Measurements from ENCODE around the gene PRADC1.
"Not testable (repeated sequence)": the region's sequence is repeated elsewhere in the genome, so short reads cannot be mapped to it uniquely, and the experiment has no call there.

PRADC1 gene

DNA sequence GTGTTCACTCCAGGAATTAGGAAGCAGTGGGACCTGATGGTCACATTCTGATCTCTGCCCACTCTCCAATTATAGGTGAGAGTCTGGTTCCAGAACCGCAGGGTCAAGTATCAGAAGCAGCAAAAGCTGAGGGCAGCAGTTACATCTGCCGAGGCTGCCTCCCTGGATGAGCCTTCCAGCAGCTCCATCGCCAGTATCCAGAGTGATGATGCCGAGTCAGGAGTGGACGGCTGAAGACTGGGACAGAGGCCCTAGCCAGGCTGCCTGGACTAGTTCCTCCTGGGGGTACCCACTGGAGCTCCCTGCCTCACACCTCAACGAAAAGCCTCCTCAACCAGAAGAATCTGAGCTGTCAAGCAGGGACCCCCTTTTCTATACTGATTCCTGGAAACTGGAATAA lies 22.3 kb downstream of the PRADC1 start:
- Mint-ChIP-seq H3K27me3 (peaks cover 12% of the 10 kb centered on the region), H3K4me1 (ENCODE audit: low read depth) (peaks cover 28% of the 10 kb centered on the region), H3K4me3 (no peak overlapping the region), H3K27ac (no peak overlapping the region), H3K9me3 (no peaks in the 10 kb centered on the region), H3K36me3 (ENCODE audit: low read depth) (peaks cover 10% of the 10 kb centered on the region)
- DNase-seq: no peak

DNA sequence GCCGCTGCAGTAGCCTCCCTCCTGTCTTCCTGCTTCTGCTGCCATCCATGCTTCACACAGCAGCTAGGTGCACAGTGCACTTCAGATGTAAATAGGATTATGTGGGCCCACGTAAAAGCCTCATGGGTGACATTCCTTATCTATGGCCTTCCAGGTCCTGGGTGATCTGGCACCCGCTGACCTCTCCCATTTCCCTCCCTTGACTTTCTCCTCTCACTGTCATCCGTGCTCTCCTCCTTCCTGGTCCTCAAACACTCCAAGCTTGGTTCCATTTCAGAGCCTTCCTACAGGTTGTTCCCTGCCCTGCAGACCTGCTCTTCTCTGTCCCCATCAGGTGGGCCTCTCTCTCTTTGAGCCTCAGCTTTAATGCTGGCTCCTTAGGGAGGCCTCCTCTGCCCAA lies 23.0 kb downstream of the PRADC1 start:
- Mint-ChIP-seq H3K9me3 (no peaks in the 10 kb centered on the region), H3K4me1 (ENCODE audit: low read depth) (peaks cover 21% of the 10 kb centered on the region), H3K36me3 (ENCODE audit: low read depth) (peaks cover 9% of the 10 kb centered on the region), H3K27me3 (peaks cover 17% of the 10 kb centered on the region), H3K27ac (no peak overlapping the region), H3K4me3 (no peak overlapping the region)
- no peak for DNase-seq

DNA sequence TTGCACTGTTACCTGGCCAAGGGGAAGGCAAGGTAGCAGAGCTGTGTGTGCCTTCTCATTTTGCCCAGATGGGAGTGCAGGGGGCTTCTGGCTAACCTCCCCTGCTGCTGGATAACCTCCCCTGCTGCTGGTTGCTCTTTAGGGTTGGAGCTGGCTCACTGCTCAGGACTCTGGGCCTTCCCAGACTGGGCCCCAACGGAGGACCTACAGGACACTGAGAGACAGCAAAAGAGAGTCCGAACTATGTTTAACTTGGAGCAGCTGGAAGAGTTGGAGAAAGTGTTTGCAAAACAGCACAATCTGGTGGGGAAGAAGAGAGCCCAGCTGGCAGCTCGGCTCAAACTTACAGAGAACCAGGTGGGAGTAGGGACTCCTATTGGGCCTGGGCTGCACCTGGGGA lies 24.8 kb downstream of the PRADC1 start:
- DNase-seq: no peak
- no peak overlapping the region for H3K4me3 Mint-ChIP-seq
- no peaks in the 10 kb centered on the region for H3K36me3 Mint-ChIP-seq (ENCODE audit: low read depth)
- no peak overlapping the region for H3K27ac Mint-ChIP-seq
- H3K27me3 Mint-ChIP-seq: peaks cover 31% of the 10 kb centered on the region
- H3K4me1 Mint-ChIP-seq (ENCODE audit: low read depth): peaks cover 12% of the 10 kb centered on the region
- H3K9me3 Mint-ChIP-seq: no peaks in the 10 kb centered on the region

DNA sequence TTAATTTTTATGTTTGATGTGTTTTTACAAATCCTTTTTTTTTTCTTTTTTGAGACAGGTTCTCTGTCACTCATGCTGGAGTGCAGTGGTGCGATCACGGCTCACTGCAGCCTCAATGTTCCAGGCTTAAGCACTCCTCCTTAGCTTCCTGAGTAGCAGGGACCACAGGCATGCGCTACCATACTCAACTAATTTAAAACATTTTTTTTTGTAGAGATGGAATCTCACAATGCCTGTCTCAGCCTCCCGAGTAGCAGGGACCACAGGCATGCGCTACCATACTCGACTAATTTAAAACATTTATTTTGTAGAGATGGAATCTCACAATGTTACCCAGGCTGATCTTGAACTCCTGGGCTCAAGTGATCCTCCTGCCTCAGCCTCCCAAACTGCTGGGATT lies 27.4 kb downstream of the PRADC1 start:
- Mint-ChIP-seq H3K27me3 (peaks cover 49% of the 10 kb centered on the region), H3K4me3 (no peak overlapping the region)

DNA sequence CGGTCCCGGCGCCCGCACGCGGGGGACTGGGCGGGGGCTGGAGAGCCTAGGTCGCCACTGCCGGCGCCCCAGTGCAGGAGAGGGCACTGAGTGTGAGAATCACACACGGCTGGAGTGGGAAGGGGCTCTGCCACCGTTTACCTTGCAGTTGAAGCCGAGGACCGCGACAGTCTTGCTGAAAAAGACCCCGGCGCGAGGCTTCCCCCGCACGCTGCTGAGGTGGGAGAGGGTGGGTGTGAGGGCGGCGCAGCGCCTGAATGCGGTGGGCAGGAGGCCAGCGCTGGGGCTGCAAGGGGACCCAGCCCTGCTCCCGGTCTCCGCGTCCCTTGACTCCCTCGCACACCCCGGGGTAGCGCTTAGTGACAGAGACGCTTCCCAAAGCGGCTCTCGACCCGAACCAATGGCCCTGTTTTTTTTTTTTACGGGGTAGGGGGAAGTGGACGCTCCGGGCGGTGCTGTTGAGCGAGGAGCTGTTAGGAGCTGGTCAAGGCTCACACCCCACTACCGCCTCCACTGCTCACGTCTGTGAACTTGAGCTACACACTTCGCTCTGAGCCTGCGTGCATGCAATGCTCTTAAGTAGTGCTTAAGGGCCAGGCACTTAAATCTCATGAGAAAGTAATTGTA lies 29.9 kb downstream of the PRADC1 start:
- H3K9me3 Mint-ChIP-seq: no peaks in the 10 kb centered on the region
- peaks cover 69% of the 10 kb centered on the region for H3K27me3 Mint-ChIP-seq
- no peak overlapping the region for H3K4me3 Mint-ChIP-seq

More for the DNA sequence above, 27.4 kb downstream of the PRADC1 start:
- no peak for DNase-seq
- peaks cover 9% of the 10 kb centered on the region for H3K4me1 Mint-ChIP-seq (ENCODE audit: low read depth)
- no peak overlapping the region for H3K27ac Mint-ChIP-seq
- H3K9me3 Mint-ChIP-seq: no peaks in the 10 kb centered on the region
- no peaks in the 10 kb centered on the region for H3K36me3 Mint-ChIP-seq (ENCODE audit: low read depth)

DNA sequence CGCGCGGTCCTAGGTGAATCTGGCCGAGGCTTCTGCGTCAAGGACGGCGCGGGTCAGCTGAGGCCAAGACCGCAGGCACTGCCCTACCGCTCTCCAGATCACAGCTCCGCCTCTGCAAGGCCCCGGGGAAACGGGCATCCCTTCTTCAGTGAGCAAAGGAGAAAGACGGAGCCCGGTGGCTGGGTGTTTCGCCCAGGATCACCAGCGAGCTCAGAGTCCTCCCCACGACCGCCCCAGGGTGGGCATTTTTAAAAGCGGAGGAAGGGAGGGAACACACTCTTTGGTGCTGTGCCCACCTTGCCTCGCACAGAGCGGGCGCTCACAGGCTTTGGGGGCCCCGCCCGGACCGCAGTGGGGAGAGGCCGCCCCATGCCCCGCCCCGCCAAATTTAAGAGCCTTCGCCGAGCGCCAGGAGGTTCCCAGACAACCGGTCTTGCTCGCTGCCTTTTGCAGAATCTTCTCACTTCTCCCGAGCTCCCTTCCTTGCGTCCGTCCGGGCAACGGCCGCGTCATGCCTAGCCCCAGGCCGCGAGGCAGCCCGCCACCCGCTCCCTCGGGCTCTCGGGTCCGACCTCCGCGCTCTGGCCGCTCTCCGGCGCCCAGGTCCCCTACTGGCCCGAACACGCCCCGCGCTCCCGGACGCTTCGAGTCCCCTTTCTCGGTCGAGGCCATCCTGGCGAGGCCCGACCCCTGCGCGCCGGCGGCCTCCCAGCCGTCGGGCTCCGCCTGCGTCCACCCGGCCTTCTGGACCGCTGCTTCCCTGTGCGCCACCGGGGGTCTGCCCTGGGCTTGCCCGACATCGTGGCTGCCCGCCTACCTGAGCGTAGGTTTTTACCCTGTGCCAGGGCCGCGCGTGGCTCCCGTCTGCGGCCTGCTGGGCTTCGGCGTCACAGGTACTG lies 30.6 kb downstream of the PRADC1 start, which contains the start of gene NOTO:
TSS of gene NOTO (plus strand) at position 419 of the 899 bp plus-strand sequence. CDS start at position 512, 93 bp downstream.
- Mint-ChIP-seq H3K36me3 (ENCODE audit: low read depth) (no peaks in the 10 kb centered on the region), H3K4me3 (peak within 1 kb of the TSS; percentile 31)
- peak; percentile 43 for DNase-seq

More for the DNA sequence above, 29.9 kb downstream of the PRADC1 start:
- Mint-ChIP-seq H3K4me1 (ENCODE audit: low read depth) (peaks cover 10% of the 10 kb centered on the region), H3K27ac (no peak overlapping the region), H3K36me3 (ENCODE audit: low read depth) (no peaks in the 10 kb centered on the region)
- DNase-seq: peak; percentile 35

DNA sequence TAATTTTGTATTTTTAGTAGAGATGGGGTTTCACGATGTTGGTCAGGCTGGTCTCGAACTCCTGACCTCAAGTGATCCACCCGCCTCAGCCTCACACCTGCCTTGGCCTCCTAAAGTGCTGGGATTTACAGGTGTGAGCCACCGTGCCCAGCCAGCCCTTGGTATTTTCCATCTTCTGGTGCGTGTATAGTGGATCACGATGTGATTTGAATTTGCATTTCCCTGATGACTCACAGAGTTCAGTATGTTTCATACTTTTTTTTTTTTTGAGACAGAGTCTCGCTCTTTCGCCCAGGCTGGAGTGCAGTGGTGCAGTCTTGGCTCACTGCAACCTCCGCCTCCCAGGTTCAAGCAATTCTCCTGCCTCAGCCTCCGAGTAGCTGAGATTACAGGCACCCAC lies 32.8 kb downstream of the PRADC1 start:
- not testable (repeated sequence) for H3K4me3 Mint-ChIP-seq; DNase-seq; H3K36me3 Mint-ChIP-seq (ENCODE audit: low read depth); H3K27ac Mint-ChIP-seq; H3K9me3 Mint-ChIP-seq
- Mint-ChIP-seq H3K27me3 (peaks cover 69% of the 10 kb centered on the region), H3K4me1 (ENCODE audit: low read depth) (peaks cover 10% of the 10 kb centered on the region)

More for the DNA sequence above, 30.6 kb downstream of the PRADC1 start, which contains the start of gene NOTO:
- H3K4me1 Mint-ChIP-seq (ENCODE audit: low read depth): peaks cover 10% of the 10 kb centered on the region
- no peak within 1 kb of the TSS for H3K27ac Mint-ChIP-seq
- no peaks in the 10 kb centered on the region for H3K9me3 Mint-ChIP-seq
- H3K27me3 Mint-ChIP-seq: peaks cover 73% of the 10 kb centered on the region

DNA sequence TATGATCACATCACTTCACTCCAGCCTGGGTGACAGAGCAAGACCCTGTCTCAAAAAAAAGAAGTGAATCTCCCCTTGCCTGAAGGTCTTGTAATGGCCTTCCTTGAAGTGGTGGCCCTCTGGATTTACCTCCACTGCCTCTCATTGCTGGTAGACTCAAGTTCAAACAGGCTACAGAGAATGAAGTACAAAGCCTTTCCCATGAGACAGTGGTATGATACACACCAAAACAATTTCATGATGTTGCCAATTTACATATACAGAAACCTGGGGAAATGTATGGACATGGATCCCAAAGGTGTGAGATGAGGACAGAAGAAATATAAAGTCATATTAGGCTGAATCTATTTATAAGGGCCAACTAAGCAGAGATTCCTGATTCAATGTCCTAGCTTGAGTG lies 35.5 kb downstream of the PRADC1 start:
- Mint-ChIP-seq H3K4me1 (ENCODE audit: low read depth) (peaks cover 7% of the 10 kb centered on the region), H3K4me3 (no peak overlapping the region), H3K9me3 (no peaks in the 10 kb centered on the region), H3K36me3 (ENCODE audit: low read depth) (no peaks in the 10 kb centered on the region), H3K27ac (no peak overlapping the region), H3K27me3 (peaks cover 48% of the 10 kb centered on the region)
- no peak for DNase-seq

DNA sequence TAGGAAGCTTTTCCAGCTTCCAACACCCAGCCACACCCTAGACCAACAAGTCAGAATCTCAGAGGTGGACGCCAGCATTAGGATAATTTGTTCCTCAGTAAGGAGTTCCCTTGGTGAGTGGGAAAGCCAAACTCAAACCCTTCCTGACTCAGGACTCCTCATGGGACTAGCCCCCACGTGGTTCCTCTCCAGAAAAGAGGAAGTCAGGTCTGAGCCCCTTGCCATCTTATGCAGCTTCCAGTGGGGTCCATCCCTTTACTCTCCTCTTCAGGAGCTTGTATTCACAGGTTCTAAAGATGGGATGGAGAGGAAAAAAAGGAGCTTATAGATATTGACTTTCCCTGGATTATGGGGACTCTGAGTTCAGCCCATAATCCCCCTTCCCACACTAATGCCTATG lies 45.5 kb downstream of the PRADC1 start:
- Mint-ChIP-seq H3K27me3 (peaks cover 23% of the 10 kb centered on the region), H3K9me3 (peaks cover 9% of the 10 kb centered on the region), H3K4me1 (ENCODE audit: low read depth) (no peaks in the 10 kb centered on the region), H3K4me3 (no peak overlapping the region), H3K36me3 (ENCODE audit: low read depth) (no peaks in the 10 kb centered on the region), H3K27ac (no peak overlapping the region)
- DNase-seq: no peak

DNA sequence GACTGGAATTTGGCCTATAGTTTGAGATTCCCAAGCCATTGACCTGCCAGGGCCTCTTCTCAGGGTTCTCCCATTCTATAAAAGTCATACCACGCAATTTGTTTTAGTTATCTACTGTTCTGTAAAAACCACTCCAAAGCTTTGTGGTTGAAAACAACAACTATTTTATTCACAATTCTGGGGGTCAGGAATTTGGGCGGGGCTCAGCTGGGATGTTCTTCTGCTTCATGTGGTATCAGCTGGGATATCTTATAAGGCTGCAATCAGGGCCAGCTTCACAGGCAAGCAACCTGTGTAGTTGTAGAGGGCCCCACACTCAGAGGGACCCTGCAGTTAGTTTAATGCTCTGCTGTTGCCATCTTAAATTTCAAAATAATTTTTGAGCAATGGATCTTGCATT lies 47.1 kb downstream of the PRADC1 start:
- Mint-ChIP-seq H3K27me3 (peaks cover 33% of the 10 kb centered on the region), H3K4me1 (ENCODE audit: low read depth) (no peaks in the 10 kb centered on the region), H3K36me3 (ENCODE audit: low read depth) (no peaks in the 10 kb centered on the region), H3K27ac (no peak overlapping the region), H3K4me3 (no peak overlapping the region), H3K9me3 (peaks cover 9% of the 10 kb centered on the region)
- no peak for DNase-seq

Data from activated T-cell treated with anti-CD3 and anti-CD28 coated beads, Interleukin-2, amount 50 U/mL, for 24 hours (primary cell).